Thymus (tissue), 11 donors: Measurements from ENCODE around the gene MAPK8IP3. TPM values are rescaled to one million over a fixed set of nuclear protein-coding genes. Genes with fewer than 3 reads are reported as not detected.

Experiments used
- DNase-seq, 9 donors: peaks; one replicate each; pipeline ENCODE4 v3.0.0-alpha.2; 2013; ENCODE audit warnings: low spot score in 9 of 9, low read depth in 6 of 9, missing footprints in 1 of 9
- H3K27ac ChIP-seq, 2 donors: one replicate each; pipeline ENCODE4 v1.5.1; 2013; ENCODE audit warnings: control low read depth in 1 of 2, low read depth in 1 of 2, low read length in 1 of 2, mild to moderate bottlenecking in 1 of 2, moderate library complexity in 1 of 2
- H3K27me3 ChIP-seq, 2 donors: one replicate each; pipeline ENCODE4 v1.5.1; 2013; ENCODE audit warnings: low read length in 1 of 2; ENCODE audit not compliant: control insufficient read depth in 2 of 2, insufficient read depth in 1 of 2
- H3K36me3 ChIP-seq, 2 donors: one replicate each; pipeline ENCODE4 v1.5.1; 2013; ENCODE audit warnings: low read length in 1 of 2, mild to moderate bottlenecking in 1 of 2, moderate library complexity in 1 of 2; ENCODE audit not compliant: control insufficient read depth in 2 of 2, insufficient read depth in 2 of 2
- H3K4me1 ChIP-seq, 2 donors: one replicate each; pipeline ENCODE4 v1.5.1; 2013; ENCODE audit warnings: low read length in 2 of 2; ENCODE audit not compliant: control insufficient read depth in 2 of 2, insufficient read depth in 2 of 2
- H3K4me3 ChIP-seq, 2 donors: one replicate each; pipeline ENCODE4 v1.5.1; 2013; ENCODE audit warnings: low read length in 2 of 2, control low read depth in 1 of 2, mild to moderate bottlenecking in 1 of 2
- H3K9me3 ChIP-seq, 2 donors: one replicate each; pipeline ENCODE4 v1.5.1; 2013; ENCODE audit warnings: low read length in 1 of 2, mild to moderate bottlenecking in 1 of 2; ENCODE audit not compliant: control insufficient read depth in 2 of 2, insufficient read depth in 1 of 2
- WGBS: extraction: QIAGEN DNeasy Blood & Tissue Kit; methylation state at CpG from one replicate; pipeline ENCODE4 v1.1.7; 2013; 5-methylcytosine and 5-hydroxymethylcytosine counted together
- polyA plus RNA-seq: library from polyadenylated mRNA; stranded (reverse); fragments of 200-250 nt; gene quantifications from one replicate; pipeline ENCODE4 v1.2.3, GENCODE V29; 2013
- total RNA-seq: library from RNA; stranded (reverse); fragments of 120-200 nt; gene quantifications from one replicate; pipeline ENCODE4 v1.2.4, GENCODE V29; 2013
- donor health status: healthy.

The MAPK8IP3 gene
- total and polyA plus RNA-seq, 2 donors: 36.0 to 129 TPM

GRCh38 chr16:1674751-1675664 lies 31.0 kb upstream of the MAPK8IP3 start:
- DNase-seq: no peak
- peaks cover 55 to 59% of the 10 kb centered on the region in 2 donors for H3K36me3 ChIP-seq
- 97% methylated on average over 19 of the region's 19 CpGs for WGBS

GRCh38 chr16:1676661-1677060 lies 29.3 kb upstream of the MAPK8IP3 start:
- Histone ChIP-seq H3K27ac (no peak overlapping the region), H3K36me3 (peaks cover 48 to 49% of the 10 kb centered on the region in 2 donors), H3K27me3 (no peaks in the 10 kb centered on the region), H3K4me1 (peaks cover 4 to 31% of the 10 kb centered on the region in 2 donors), H3K4me3 (no peak overlapping the region), H3K9me3 (no peaks in the 10 kb centered on the region)
- no peak for DNase-seq
- WGBS: 98% methylated on average over 12 of the region's 12 CpGs

More at GRCh38 chr16:1674751-1675664, 31.0 kb upstream of the MAPK8IP3 start:
- Histone ChIP-seq H3K27me3 (no peaks in the 10 kb centered on the region), H3K9me3 (no peaks in the 10 kb centered on the region), H3K4me1 (peaks cover 4 to 21% of the 10 kb centered on the region in 2 donors), H3K4me3 (no peak overlapping the region), H3K27ac (no peak overlapping the region)

DNA sequence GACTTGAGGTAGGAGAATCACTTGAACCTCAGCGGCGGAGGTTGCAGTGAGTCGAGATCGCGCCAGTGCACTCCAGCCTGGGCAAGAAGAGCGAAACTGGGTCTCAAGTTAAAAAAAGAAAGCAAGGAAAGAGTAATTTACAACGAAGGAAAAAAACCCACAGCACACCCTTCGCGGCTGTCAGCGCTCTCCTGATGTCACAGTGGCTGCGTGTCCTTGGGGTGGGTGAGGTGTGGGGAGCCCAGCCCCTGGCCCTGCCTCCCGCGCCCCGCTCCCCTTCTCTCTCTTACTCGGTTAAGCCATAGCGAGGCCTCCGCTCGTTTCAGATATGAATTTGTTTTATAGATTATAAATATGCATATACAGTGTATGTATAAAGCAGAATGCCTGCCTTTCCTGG lies 28.7 kb upstream of the MAPK8IP3 start:
- H3K4me3 ChIP-seq: no peak overlapping the region
- no peaks in the 10 kb centered on the region for H3K9me3 ChIP-seq

DNA sequence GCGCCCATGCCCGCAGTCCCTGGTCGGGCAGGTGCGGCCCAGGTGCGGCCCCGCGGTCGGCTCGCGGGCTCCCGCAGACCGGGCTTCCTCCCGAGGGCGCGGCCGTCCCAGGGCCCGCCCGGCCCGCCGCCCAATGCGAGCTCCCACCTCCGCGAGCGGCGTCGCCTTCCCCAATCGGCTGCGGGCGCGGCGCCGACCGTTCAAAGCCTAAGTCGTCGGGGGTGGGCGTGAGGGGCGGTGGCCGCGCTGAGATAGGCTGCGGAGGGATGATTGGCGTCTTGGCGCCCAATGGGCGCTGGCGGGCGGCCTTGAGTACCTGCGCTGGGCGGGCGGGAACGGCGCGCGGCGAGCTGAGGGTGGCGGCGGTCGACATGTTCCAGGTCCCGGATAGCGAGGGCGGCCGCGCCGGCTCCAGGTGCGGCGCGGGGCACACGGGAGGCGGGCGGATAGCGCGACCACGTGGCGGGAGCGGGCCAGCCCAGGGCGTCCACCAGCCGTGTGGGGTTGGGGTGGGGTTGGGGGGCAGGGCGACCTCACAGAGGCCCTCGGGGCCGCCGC lies 28.0 kb upstream of the MAPK8IP3 start, which contains the start of gene JPT2:
JPT2 (plus strand) TSS at position 338 of the 558 bp plus-strand sequence; CDS start at position 372, 34 bp downstream.
- Histone ChIP-seq H3K27me3 (no peaks in the 10 kb centered on the region), H3K36me3 (peaks cover 35 to 36% of the 10 kb centered on the region in 2 donors), H3K4me1 (peaks cover 4 to 31% of the 10 kb centered on the region in 2 donors), H3K4me3 (peak within 1 kb of the TSS; percentile 60 to 79), H3K9me3 (no peaks in the 10 kb centered on the region), H3K27ac (peak within 1 kb of the TSS; percentile 58 to 65)
- WGBS: under 1% methylated on average over 79 of the region's 79 CpGs
- peak; percentile 87 to 98 (median 96) for DNase-seq

More for the DNA sequence above, 28.7 kb upstream of the MAPK8IP3 start:
- Histone ChIP-seq H3K27ac (peak overlapping the region in 1 of 2 donors; percentile 65), H3K36me3 (peaks cover 42% of the 10 kb centered on the region in 2 donors), H3K4me1 (peaks cover 4 to 31% of the 10 kb centered on the region in 2 donors), H3K27me3 (no peaks in the 10 kb centered on the region)
- DNase-seq: peak in 1 of 9 donors; percentile 32
- whole genome bisulfite sequencing: 90% methylated on average over 18 of the region's 18 CpGs

GRCh38 chr16:1678500-1679098 lies 27.4 kb upstream of the MAPK8IP3 start:
- no peaks in the 10 kb centered on the region for H3K9me3 ChIP-seq
- no peaks in the 10 kb centered on the region for H3K27me3 ChIP-seq
- peaks cover 35% of the 10 kb centered on the region in 2 donors for H3K36me3 ChIP-seq
- 1% methylated on average over 45 of the region's 45 CpGs for WGBS
- H3K4me1 ChIP-seq: peaks cover 4 to 31% of the 10 kb centered on the region in 2 donors
- peak overlapping the region; percentile 60 to 79 for H3K4me3 ChIP-seq
- DNase-seq: peak in 4 of 9 donors; percentile 15 to 41 (median 28)
- H3K27ac ChIP-seq: peak overlapping the region; percentile 58 to 62

DNA sequence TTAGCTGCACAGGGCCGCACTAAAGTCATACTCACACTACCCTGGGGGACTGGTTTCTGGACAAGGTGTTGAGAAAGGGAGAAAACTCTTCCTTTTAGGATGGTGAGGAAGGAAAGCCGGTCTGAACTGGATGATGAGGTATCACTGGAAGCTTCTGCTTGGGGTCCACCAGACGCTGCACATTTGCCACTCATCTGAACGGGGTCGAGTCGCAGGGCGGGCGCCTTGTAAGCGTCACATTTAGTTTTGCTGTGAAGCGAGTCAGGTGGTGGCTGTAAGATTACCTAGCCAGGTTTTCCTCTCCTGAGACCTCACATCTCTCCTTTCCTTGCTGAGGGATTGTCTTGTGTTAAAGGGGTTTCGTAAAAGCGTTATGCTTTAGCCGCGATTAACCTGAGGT lies 25.6 kb upstream of the MAPK8IP3 start:
- Histone ChIP-seq H3K4me3 (no peak overlapping the region), H3K27me3 (no peaks in the 10 kb centered on the region), H3K36me3 (peaks cover 28 to 29% of the 10 kb centered on the region in 2 donors), H3K4me1 (peaks cover 4 to 31% of the 10 kb centered on the region in 2 donors), H3K27ac (no peak overlapping the region), H3K9me3 (no peaks in the 10 kb centered on the region)
- no peak for DNase-seq
- WGBS: 95% methylated on average over 14 of the region's 14 CpGs

DNA sequence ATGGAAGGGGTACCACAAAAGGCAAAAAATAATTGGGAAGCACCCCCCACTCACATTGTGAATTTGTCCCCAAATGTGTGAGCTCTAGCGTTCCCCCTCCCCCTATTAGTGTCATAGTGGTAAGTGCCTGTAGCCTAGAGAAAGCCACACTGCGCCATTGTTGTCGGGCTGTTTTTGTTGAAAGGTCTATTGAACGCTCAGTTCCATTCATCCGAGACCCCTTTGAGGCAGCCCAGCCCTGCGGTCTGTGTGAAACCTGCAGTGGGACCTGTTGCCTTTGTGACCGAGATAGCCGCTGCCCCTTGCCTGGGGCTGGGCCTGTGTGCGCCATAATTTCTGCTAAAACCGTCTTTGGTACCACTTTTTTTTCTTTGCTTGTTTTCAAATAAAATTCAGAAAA lies 25.0 kb upstream of the MAPK8IP3 start:
- Histone ChIP-seq H3K27me3 (no peaks in the 10 kb centered on the region), H3K9me3 (no peaks in the 10 kb centered on the region), H3K36me3 (peaks cover 29% of the 10 kb centered on the region in 2 donors), H3K27ac (no peak overlapping the region), H3K4me1 (peaks cover 4 to 31% of the 10 kb centered on the region in 2 donors), H3K4me3 (no peak overlapping the region)
- WGBS: 92% methylated on average over 10 of the region's 10 CpGs
- no peak for DNase-seq

DNA sequence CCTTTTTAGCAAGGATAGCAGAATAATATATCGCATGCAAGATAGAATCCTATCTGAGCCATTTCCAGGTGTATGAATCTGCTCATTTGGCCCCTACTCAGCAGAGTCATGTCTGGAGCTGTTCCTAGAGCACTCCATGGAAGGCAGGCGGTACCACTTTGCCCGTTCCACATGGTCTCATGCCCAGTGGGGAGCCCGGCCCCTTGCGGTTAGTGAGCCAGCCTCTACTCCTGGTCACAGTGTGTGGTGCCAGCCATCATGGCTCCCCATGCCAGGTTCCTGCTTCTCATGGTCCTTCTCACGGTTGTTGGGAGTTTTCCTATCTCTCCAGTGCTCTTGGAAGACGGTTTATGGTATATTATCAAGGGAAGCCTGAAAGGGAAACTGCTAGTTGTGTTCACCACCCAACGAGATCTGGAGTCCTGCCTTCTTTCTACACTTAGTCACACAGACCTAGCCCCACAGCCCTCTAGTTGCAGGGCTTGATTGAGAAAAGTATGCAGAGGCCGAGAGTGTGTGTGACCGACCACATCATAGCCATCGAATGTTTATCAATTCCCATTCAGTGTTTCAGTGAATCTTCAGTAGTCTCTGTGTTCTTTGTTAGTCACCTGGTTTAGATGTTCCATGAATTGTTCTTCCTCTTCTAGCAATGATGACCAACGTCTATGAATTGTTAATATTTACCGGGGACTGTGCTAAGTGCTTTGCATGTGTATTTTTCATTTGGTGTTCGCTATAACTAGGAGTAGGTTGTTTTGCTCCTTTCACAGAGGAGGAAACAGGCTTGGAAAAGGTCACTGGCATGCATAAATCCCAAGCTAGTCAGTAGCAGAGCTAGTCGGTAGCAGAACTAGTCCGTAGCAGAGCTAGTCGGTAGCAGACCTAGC lies 18.3 kb upstream of the MAPK8IP3 start:
- peaks cover 59 to 77% of the 10 kb centered on the region in 2 donors for H3K36me3 ChIP-seq
- H3K4me1 ChIP-seq: no peaks in the 10 kb centered on the region
- no peaks in the 10 kb centered on the region for H3K9me3 ChIP-seq
- 98% methylated on average over 17 of the region's 17 CpGs for WGBS
- H3K27ac ChIP-seq: no peak overlapping the region
- no peaks in the 10 kb centered on the region for H3K27me3 ChIP-seq
- DNase-seq: no peak
- H3K4me3 ChIP-seq: no peak overlapping the region
